ENCODE measurements around the gene TBC1D8.

TBC1D8 gene

GRCh38 chr2:100976645-100977391 is 174.4 kb downstream of the TBC1D8 start:
- no peak for DNase-seq (ENCODE audit: low spot score)

GRCh38 chr2:100976061-100976460 is 175.1 kb downstream of the TBC1D8 start:
- no peak for DNase-seq (ENCODE audit: low spot score)

GRCh38 chr2:100975521-100975785 is 175.7 kb downstream of the TBC1D8 start:
- no peak for DNase-seq (ENCODE audit: low spot score)

GRCh38 chr2:100974712-100975520 is 176.3 kb downstream of the TBC1D8 start:
- no peak for DNase-seq (ENCODE audit: low spot score)

- DNase-seq (ENCODE audit: low spot score): no peak
These were observed 178.7 kb downstream of the TBC1D8 start for GRCh38 chr2:100972452-100972851.

GRCh38 chr2:100971221-100971620 is 180.0 kb downstream of the TBC1D8 start:
- no peak for DNase-seq (ENCODE audit: low spot score)

GRCh38 chr2:100969998-100970397 is 181.2 kb downstream of the TBC1D8 start:
- no peak for DNase-seq (ENCODE audit: low spot score)

- DNase-seq (ENCODE audit: low spot score): no peak
These were observed 182.7 kb downstream of the TBC1D8 start for GRCh38 chr2:100968146-100969145.

GRCh38 chr2:100967716-100968115 is 183.5 kb downstream of the TBC1D8 start:
- DNase-seq (ENCODE audit: low spot score): no peak

- DNase-seq (ENCODE audit: low spot score): no peak
These were observed 185.6 kb downstream of the TBC1D8 start for GRCh38 chr2:100965596-100965995.

GRCh38 chr2:100964681-100965169 is 186.5 kb downstream of the TBC1D8 start:
- DNase-seq (ENCODE audit: low spot score): no peak

GRCh38 chr2:100964222-100964621 is 187.0 kb downstream of the TBC1D8 start:
- DNase-seq (ENCODE audit: low spot score): no peak

- DNase-seq (ENCODE audit: low spot score): no peak
These were observed 188.2 kb downstream of the TBC1D8 start for GRCh38 chr2:100963026-100963375.

- DNase-seq (ENCODE audit: low spot score): no peak
These were observed 188.7 kb downstream of the TBC1D8 start for GRCh38 chr2:100962366-100963025.

GRCh38 chr2:100960688-100961087 is 190.5 kb downstream of the TBC1D8 start:
- DNase-seq (ENCODE audit: low spot score): no peak

GRCh38 chr2:100959225-100959880 is 191.8 kb downstream of the TBC1D8 start:
- DNase-seq (ENCODE audit: low spot score): no peak

GRCh38 chr2:100957996-100958653 is 193.1 kb downstream of the TBC1D8 start:
- no peak for DNase-seq (ENCODE audit: low spot score)
